HEK293 (cell line): ENCODE measurements around the gene TSHR.

Source experiments
- CTCF ChIA-PET: fragments of 350-600 bp; formaldehyde crosslinking; extraction: SDS; loops from one replicate; lab custom pipeline; 2021; ENCODE audit warnings: antibody characterized with exemption; lab: Yijun Ruan, JAX
- POLR2A ChIA-PET: fragments of 300-600 bp; formaldehyde crosslinking; extraction: SDS; loops from one replicate; lab custom pipeline; 2020; ENCODE audit warnings: antibody characterized with exemption, inconsistent platforms; lab: Yijun Ruan, JAX
- H3K27ac ChIP-seq: fragments of 200-500 bp; sonication (Bioruptor generic); 2 replicates; pipeline ENCODE4 v1.5.1; 2014; ENCODE audit warnings: low read depth, low read length, control low read depth, inconsistent platforms; ENCODE audit errors: extremely low read depth
- H3K36me3 ChIP-seq, 2 experiments: fragments of 200-500 bp in 1 of 2; sonication (Bioruptor generic) in 1 of 2; 1 replicate in 1 of 2; 2 replicates in 1 of 2; pipeline ENCODE4 v1.5.1; 2014 to 2017; ENCODE audit warnings: inconsistent platforms in 2 of 2, low read length in 2 of 2; ENCODE audit not compliant: control insufficient read depth in 2 of 2, insufficient read depth in 1 of 2
- H3K4me1 ChIP-seq: fragments of 200-500 bp; sonication (Bioruptor generic); 2 replicates; pipeline ENCODE4 v1.5.1; 2014; ENCODE audit warnings: mild to moderate bottlenecking, low read length, inconsistent platforms; ENCODE audit not compliant: control insufficient read depth, insufficient read depth
- H3K4me3 ChIP-seq: 2 replicates; pipeline ENCODE4 v1.5.1; 2011; ENCODE audit warnings: low read depth, mild to moderate bottlenecking, control low read depth, low read length, moderate library complexity
- H3K9me3 ChIP-seq: fragments of 200-500 bp; sonication (Bioruptor generic); 2 replicates; pipeline ENCODE4 v1.5.1; 2014; ENCODE audit warnings: low read depth, low read length, inconsistent platforms; ENCODE audit not compliant: control insufficient read depth, insufficient read depth
- AEBP2 ChIP-seq: fragments of 450-650 bp; formaldehyde crosslinking; IDR thresholded peaks from 2 replicates; pipeline ENCODE4 v1.5.1; 2016; ENCODE audit warnings: missing biosample characterization, missing genetic modification characterization, borderline replicate concordance
- BCL11B ChIP-seq: fragments of 450-650 bp; formaldehyde crosslinking; IDR thresholded peaks from 2 replicates; pipeline ENCODE4 v1.5.1; 2016; ENCODE audit warnings: low read depth, missing biosample characterization, missing genetic modification characterization
- SP2 ChIP-seq: fragments of 450-650 bp; formaldehyde crosslinking; IDR thresholded peaks from 2 replicates; pipeline ENCODE4 v1.5.1; 2016; ENCODE audit warnings: missing biosample characterization, missing genetic modification characterization
- TCF7L2 ChIP-seq: IDR thresholded peaks from 2 replicates; pipeline ENCODE4 v1.6.1; 2011; ENCODE audit warnings: low read depth, mild to moderate bottlenecking, inconsistent platforms, low read length, moderate library complexity, borderline replicate concordance
- ZBTB1 ChIP-seq: fragments of 450-650 bp; formaldehyde crosslinking; IDR thresholded peaks from 2 replicates; pipeline ENCODE4 v1.5.1; 2016; ENCODE audit warnings: missing biosample characterization, missing genetic modification characterization
- ZBTB10 ChIP-seq: fragments of 450-650 bp; formaldehyde crosslinking; IDR thresholded peaks from 2 replicates; pipeline ENCODE4 v1.5.1; 2016; ENCODE audit warnings: missing biosample characterization, missing genetic modification characterization
- ZBTB17 ChIP-seq: fragments of 450-650 bp; formaldehyde crosslinking; IDR thresholded peaks from 2 replicates; pipeline ENCODE4 v1.5.1; 2016; ENCODE audit warnings: missing biosample characterization, missing genetic modification characterization
- ZBTB49 ChIP-seq: fragments of 450-650 bp; formaldehyde crosslinking; IDR thresholded peaks from 2 replicates; pipeline ENCODE4 v1.5.1; 2016; ENCODE audit warnings: missing biosample characterization, missing genetic modification characterization, low read depth
- ZNF114 ChIP-seq: fragments of 450-650 bp; formaldehyde crosslinking; IDR thresholded peaks from 2 replicates; pipeline ENCODE4 v1.5.0; 2017; ENCODE audit warnings: missing biosample characterization, missing genetic modification characterization
- ZNF155 ChIP-seq: fragments of 450-650 bp; formaldehyde crosslinking; IDR thresholded peaks from 2 replicates; pipeline ENCODE4 v1.5.1; 2016; ENCODE audit warnings: missing biosample characterization, missing genetic modification characterization
- ZNF175 ChIP-seq: fragments of 450-650 bp; formaldehyde crosslinking; IDR thresholded peaks from 2 replicates; pipeline ENCODE4 v1.5.1; 2016; ENCODE audit warnings: missing biosample characterization, missing genetic modification characterization
- ZNF184 ChIP-seq: fragments of 450-650 bp; IDR thresholded peaks from 2 replicates; pipeline ENCODE4 v1.5.1; 2018; ENCODE audit warnings: missing biosample characterization, mild to moderate bottlenecking, missing genetic modification characterization
- ZNF248 ChIP-seq: fragments of 450-650 bp; formaldehyde crosslinking; IDR thresholded peaks from 2 replicates; pipeline ENCODE4 v1.5.1; 2017; ENCODE audit warnings: missing biosample characterization, missing genetic modification characterization
- ZNF335 ChIP-seq: fragments of 450-650 bp; formaldehyde crosslinking; conservative IDR thresholded peaks from 2 replicates; pipeline ENCODE4 v1.5.1; 2016; ENCODE audit warnings: missing biosample characterization, missing genetic modification characterization
- ZNF366 ChIP-seq: fragments of 450-650 bp; formaldehyde crosslinking; conservative IDR thresholded peaks from 2 replicates; pipeline ENCODE4 v1.5.1; 2016; ENCODE audit warnings: missing biosample characterization, missing genetic modification characterization
- ZNF404 ChIP-seq: fragments of 450-650 bp; formaldehyde crosslinking; IDR thresholded peaks from 2 replicates; pipeline ENCODE4 v1.5.1; 2017; ENCODE audit warnings: missing biosample characterization, missing genetic modification characterization
- ZNF558 ChIP-seq: fragments of 450-650 bp; formaldehyde crosslinking; IDR thresholded peaks from 2 replicates; pipeline ENCODE4 v1.5.1; 2016; ENCODE audit warnings: missing biosample characterization, missing genetic modification characterization
- ZNF561 ChIP-seq: fragments of 450-650 bp; IDR thresholded peaks from 2 replicates; pipeline ENCODE4 v1.5.1; 2018; ENCODE audit warnings: missing biosample characterization, missing genetic modification characterization, borderline replicate concordance
- ZNF596 ChIP-seq: fragments of 450-650 bp; IDR thresholded peaks from 2 replicates; pipeline ENCODE4 v1.5.0; 2018; ENCODE audit warnings: missing biosample characterization, mild to moderate bottlenecking, missing genetic modification characterization, moderate library complexity
- ZNF629 ChIP-seq: fragments of 450-650 bp; formaldehyde crosslinking; IDR thresholded peaks from 2 replicates; pipeline ENCODE4 v1.5.1; 2017; ENCODE audit warnings: missing biosample characterization, missing genetic modification characterization
- ZNF658 ChIP-seq: fragments of 450-650 bp; formaldehyde crosslinking; IDR thresholded peaks from 2 replicates; pipeline ENCODE4; 2016; ENCODE audit warnings: missing biosample characterization, missing genetic modification characterization
- ZNF677 ChIP-seq: fragments of 450-650 bp; IDR thresholded peaks from 2 replicates; pipeline ENCODE4 v1.5.0; 2018; ENCODE audit warnings: missing biosample characterization, mild to moderate bottlenecking, missing genetic modification characterization, moderate library complexity
- ZNF701 ChIP-seq: fragments of 450-650 bp; formaldehyde crosslinking; IDR thresholded peaks from 2 replicates; pipeline ENCODE4 v1.5.1; 2016; ENCODE audit warnings: missing biosample characterization, missing genetic modification characterization
- ZNF768 ChIP-seq: fragments of 450-650 bp; formaldehyde crosslinking; IDR thresholded peaks from 2 replicates; pipeline ENCODE4 v1.5.1; 2018; ENCODE audit warnings: missing biosample characterization, mild to moderate bottlenecking, missing genetic modification characterization
- ZNF776 ChIP-seq: fragments of 450-650 bp; formaldehyde crosslinking; IDR thresholded peaks from 2 replicates; pipeline ENCODE4 v1.5.0; 2017; ENCODE audit warnings: missing biosample characterization, missing genetic modification characterization, borderline replicate concordance
- ZNF791 ChIP-seq: fragments of 450-650 bp; formaldehyde crosslinking; IDR thresholded peaks from 2 replicates; pipeline ENCODE4 v1.5.1; 2016; ENCODE audit warnings: missing biosample characterization, missing genetic modification characterization
- ZNF830 ChIP-seq: fragments of 450-650 bp; IDR thresholded peaks from 2 replicates; pipeline ENCODE4 v1.5.0; 2018; ENCODE audit warnings: missing biosample characterization, missing genetic modification characterization, low read depth, mild to moderate bottlenecking, moderate library complexity
- TF ChIP-seq, protein P1 (sequence below): fragments of 450-650 bp; formaldehyde crosslinking; optimal IDR thresholded peaks from 2 replicates; pipeline ENCODE3; 2016; ENCODE audit warnings: missing biosample characterization, mild to moderate bottlenecking, missing genetic modification characterization

Gene TSHR

DNA sequence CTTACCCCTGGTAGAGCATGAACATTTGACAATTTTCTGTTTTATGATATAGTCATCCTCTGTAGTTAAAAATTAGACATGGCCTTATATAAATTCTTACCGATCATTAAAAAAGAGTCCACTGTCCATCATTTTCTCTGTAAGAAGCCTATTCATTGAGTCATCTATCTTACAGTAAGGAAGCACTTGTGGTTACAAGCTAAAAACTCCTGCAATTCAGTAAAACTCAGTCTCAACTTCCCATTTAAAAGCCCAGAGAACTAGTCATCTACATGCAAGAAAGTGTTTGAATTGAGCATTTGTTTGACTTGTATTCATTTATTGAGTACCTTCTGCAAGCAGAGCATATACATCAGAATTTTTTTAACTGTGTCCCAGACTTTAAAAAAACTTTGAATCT, 202.0 kb downstream of the TSHR start (continued):
- no peak for TF ChIP-seq BCL11B (tag by site-specific recombination)
- TF ChIP-seq ZBTB49 (tag by site-specific recombination): no peak
- no peak for TF ChIP-seq ZNF791
- no peak for TF ChIP-seq AEBP2 (tag by site-specific recombination)
- no peak for TF ChIP-seq SP2 (tag by site-specific recombination)
- no peak for TF ChIP-seq ZNF404 (tag by site-specific recombination)
- TF ChIP-seq ZNF155 (tag by site-specific recombination): no peak
- no peak for TF ChIP-seq ZNF558 (tag by site-specific recombination)
- TF ChIP-seq ZNF701 (tag by site-specific recombination): no peak
- TF ChIP-seq ZNF658 (tag by site-specific recombination): no peak

GRCh38 chr14:81161088-81161487, 205.7 kb downstream of the TSHR start:
- CTCF ChIA-PET: interaction anchor here (0.7 to 5.4 kb wide), 3 partner anchors 10 to 164 kb away, joined by 4 to 45 read pairs (median 7); no protein-coding TSS in a partner anchor
- no peaks in the 10 kb centered on the region for H3K9me3 ChIP-seq
- no peaks in the 10 kb centered on the region for H3K36me3 ChIP-seq
- TF ChIP-seq ZBTB17 (tag by site-specific recombination) (no peak), ZNF658 (tag by site-specific recombination) (no peak), ZNF629 (tag by site-specific recombination) (no peak), ZNF596 (tag by site-specific recombination) (no peak)
- TF ChIP-seq, all 188 proteins: peak for 0
- Histone ChIP-seq H3K27ac (no peak overlapping the region), H3K4me3 (no peak overlapping the region), H3K4me1 (no peaks in the 10 kb centered on the region)
- POLR2A ChIA-PET: interaction anchor here (0.8 kb wide), 1 partner anchor 9 kb away, joined by 5 read pairs; no protein-coding TSS in a partner anchor

DNA sequence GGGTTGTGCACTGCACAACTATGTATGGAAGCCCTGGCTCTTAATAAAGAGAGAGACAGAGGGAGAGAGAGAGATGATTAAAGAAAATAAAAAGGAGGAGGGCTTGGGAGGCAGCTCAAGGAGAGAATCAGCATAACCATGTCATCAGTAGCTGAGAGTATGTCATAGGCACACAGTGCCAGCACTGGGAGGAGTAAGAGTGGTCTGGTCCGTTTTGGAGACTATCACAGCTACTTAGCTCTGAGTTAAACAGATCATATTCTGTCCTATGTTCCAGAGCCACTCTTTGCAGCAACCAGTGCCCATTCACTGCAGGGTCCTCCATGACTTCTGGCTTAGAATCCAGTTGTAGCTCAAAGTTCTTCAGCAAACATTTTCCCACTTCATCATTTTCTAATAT, 206.3 kb downstream of the TSHR start:
- H3K9me3 ChIP-seq: no peaks in the 10 kb centered on the region
- ChIA-PET POLR2A (interaction anchor here (0.8 kb wide), 1 partner anchor 8 kb away, joined by 5 read pairs; no protein-coding TSS in a partner anchor), CTCF (interaction anchor here (2.8 to 5.4 kb wide), 2 partner anchors 10 to 165 kb away, joined by 7 to 45 read pairs; no protein-coding TSS in a partner anchor)
- no peak overlapping the region for H3K27ac ChIP-seq
- no peaks in the 10 kb centered on the region for H3K4me1 ChIP-seq
- no peaks in the 10 kb centered on the region for H3K36me3 ChIP-seq
- H3K4me3 ChIP-seq: no peak overlapping the region
- TF ChIP-seq ZBTB1 (no peak), TCF7L2 (no peak), ZNF248 (tag by site-specific recombination) (no peak), ZNF184 (tag by site-specific recombination) (no peak), ZBTB10 (tag by site-specific recombination) (no peak), ZNF114 (no peak), ZNF768 (tag by site-specific recombination) (no peak), ZNF830 (tag by site-specific recombination) (no peak), ZNF335 (tag by site-specific recombination) (no peak), ZNF366 (no peak), ZNF175 (no peak), ZNF776 (tag by site-specific recombination) (no peak), ZNF677 (tag by site-specific recombination) (no peak), ZNF561 (tag by site-specific recombination) (no peak)
- TF ChIP-seq, protein P1, sequence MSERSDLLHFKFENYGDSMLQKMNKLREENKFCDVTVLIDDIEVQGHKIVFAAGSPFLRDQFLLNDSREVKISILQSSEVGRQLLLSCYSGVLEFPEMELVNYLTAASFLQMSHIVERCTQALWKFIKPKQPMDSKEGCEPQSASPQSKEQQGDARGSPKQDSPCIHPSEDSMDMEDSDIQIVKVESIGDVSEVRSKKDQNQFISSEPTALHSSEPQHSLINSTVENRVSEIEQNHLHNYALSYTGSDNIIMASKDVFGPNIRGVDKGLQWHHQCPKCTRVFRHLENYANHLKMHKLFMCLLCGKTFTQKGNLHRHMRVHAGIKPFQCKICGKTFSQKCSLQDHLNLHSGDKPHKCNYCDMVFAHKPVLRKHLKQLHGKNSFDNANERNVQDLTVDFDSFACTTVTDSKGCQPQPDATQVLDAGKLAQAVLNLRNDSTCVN (tag by site-specific recombination): no peak
